BLaER1 (cell line): ENCODE measurements around the gene ABCF2.

ENCODE experiments used
- H3K27ac ChIP-seq: shearing (Covaris generic); formaldehyde crosslinking; 2 replicates; pipeline ENCODE4 v1.8.1; 2022
- H3K27me3 ChIP-seq: shearing (Covaris generic); formaldehyde crosslinking; 2 replicates; pipeline ENCODE4 v1.8.1; 2022
- H3K36me3 ChIP-seq: shearing (Covaris generic); formaldehyde crosslinking; 2 replicates; pipeline ENCODE4 v1.8.1; 2022
- H3K4me1 ChIP-seq: shearing (Covaris generic); formaldehyde crosslinking; 2 replicates; pipeline ENCODE4 v1.8.1; 2022
- H3K4me2 ChIP-seq: shearing (Covaris generic); formaldehyde crosslinking; 2 replicates; pipeline ENCODE4 v1.8.1; 2022
- H3K4me3 ChIP-seq: shearing (Covaris generic); formaldehyde crosslinking; 2 replicates; pipeline ENCODE4 v1.8.1; 2022
- H3K9ac ChIP-seq: shearing (Covaris generic); formaldehyde crosslinking; 2 replicates; pipeline ENCODE4 v1.8.1; 2022
- H3K9me3 ChIP-seq: shearing (Covaris generic); formaldehyde crosslinking; 2 replicates; pipeline ENCODE4 v1.8.1; 2022
- H4K20me1 ChIP-seq: shearing (Covaris generic); formaldehyde crosslinking; 2 replicates; pipeline ENCODE4 v1.8.1; 2022
- Cebpa-rat ChIP-seq: shearing (Covaris generic); IDR thresholded peaks from 2 replicates; pipeline ENCODE4 v1.8.1; 2022

Gene ABCF2

DNA sequence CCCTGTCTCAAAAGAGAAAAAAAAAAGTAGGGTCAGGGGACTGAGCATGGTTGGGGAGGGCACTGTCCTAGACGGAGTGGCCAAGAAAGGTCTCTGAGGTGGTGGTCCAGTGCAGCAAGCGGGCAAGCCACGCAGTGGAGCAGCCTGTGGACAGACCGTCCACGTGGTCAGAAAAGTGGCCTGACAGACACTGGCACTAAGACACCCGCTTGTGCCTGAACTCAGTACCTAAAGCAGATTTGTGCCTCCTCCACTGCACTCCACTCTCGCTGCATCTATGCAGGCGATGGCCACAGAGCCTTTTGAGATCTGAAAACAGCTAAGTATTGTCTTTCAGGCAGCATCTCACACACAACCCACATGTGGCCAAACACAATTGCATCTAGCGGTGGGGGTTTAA lies 48.8 kb downstream of the ABCF2 start:
- TF ChIP-seq Cebpa-rat: no peak
- Histone ChIP-seq H3K9ac (no peak overlapping the region), H4K20me1 (no peaks in the 10 kb centered on the region; the same call in 1 of the 2 replicates), H3K9me3 (peaks cover 17% of the 10 kb centered on the region), H3K4me1 (no peaks in the 10 kb centered on the region), H3K27ac (no peak overlapping the region), H3K36me3 (no peaks in the 10 kb centered on the region), H3K4me2 (no peak overlapping the region), H3K27me3 (no peaks in the 10 kb centered on the region; the same call in 1 of the 2 replicates), H3K4me3 (no peak overlapping the region)

DNA sequence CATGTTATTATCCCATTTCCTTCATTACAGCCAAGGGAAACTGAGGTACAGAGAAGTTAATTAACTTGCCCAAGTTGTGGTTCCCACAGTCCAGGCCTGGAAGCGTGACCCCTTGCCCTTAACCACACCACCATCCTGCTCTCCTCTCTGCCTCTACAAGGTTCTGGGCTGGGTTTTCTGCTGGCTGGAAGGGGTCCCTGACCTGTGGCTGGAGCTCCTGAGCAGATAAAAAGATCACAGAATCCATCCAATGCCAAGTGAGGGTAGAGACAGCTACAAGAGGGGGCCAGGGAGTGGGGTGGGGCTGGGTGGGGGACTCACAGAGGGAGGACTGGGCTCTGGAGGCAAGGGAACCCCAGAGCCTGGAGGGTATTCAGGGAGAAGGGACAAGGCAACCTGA lies 49.7 kb downstream of the ABCF2 start:
- H4K20me1 ChIP-seq: no peaks in the 10 kb centered on the region; the same call in 1 of the 2 replicates
- H3K4me1 ChIP-seq: no peaks in the 10 kb centered on the region
- H3K27me3 ChIP-seq: peaks cover 2% of the 10 kb centered on the region
- peaks cover 19% of the 10 kb centered on the region for H3K9me3 ChIP-seq
- no peaks in the 10 kb centered on the region for H3K36me3 ChIP-seq
- no peak for TF ChIP-seq Cebpa-rat
- no peak overlapping the region for H3K4me2 ChIP-seq
- H3K9ac ChIP-seq: no peak overlapping the region
- no peak overlapping the region for H3K4me3 ChIP-seq
- H3K27ac ChIP-seq: no peak overlapping the region

DNA sequence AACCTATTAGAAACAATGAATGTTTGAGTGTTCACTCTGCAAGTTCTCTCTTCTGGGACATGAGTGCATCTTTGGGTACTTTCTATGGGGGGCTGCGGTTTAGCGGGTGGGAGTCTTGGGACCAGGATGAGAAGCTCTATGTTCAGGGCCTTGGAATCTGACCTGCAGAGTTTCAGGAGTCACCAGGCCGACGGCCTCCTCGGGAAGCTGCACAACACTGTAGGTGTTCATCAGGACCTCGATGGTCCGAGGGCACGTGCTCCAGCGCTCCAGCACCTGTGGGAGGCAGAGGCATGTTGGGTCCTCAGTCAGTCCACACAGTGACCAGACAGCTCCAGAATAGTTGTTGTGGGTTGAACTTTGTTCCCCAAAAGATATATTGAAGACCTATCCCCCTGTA lies 50.6 kb downstream of the ABCF2 start:
- Histone ChIP-seq H3K27me3 (peaks cover 11% of the 10 kb centered on the region), H3K27ac (no peak overlapping the region)

DNA sequence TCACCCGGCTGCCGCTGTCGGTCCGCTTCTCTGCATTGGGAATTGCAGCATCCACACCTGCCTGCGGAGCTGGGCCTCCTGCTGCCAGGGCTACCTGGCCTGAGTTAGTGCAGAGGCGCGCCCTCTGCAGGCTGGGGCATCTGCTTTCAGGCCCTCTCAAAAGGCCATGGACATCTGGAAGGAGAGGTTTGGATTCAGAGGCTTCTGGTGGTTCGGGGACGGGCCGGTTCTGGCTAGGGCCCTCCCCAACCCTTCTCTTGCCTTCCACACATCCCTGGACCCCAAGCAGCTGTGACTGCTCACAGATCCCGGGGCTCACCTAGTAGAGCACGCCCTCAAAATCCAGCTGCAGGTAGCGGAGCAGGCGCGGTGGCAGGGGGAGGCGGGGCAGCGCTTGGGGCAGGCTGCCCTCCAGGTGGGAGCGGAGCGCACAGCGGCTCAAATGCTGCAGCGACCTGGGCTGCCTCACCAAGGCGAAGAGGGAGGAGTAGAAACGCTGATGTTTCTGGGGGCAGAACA lies 51.2 kb downstream of the ABCF2 start:
- no peaks in the 10 kb centered on the region for H3K36me3 ChIP-seq
- H3K9me3 ChIP-seq: peaks cover 19% of the 10 kb centered on the region
- H4K20me1 ChIP-seq: no peaks in the 10 kb centered on the region; the same call in 1 of the 2 replicates
- no peaks in the 10 kb centered on the region for H3K4me1 ChIP-seq
- H3K9ac ChIP-seq: no peak overlapping the region
- H3K4me2 ChIP-seq: no peak overlapping the region
- no peak overlapping the region for H3K4me3 ChIP-seq
- H3K27me3 ChIP-seq: peaks cover 16% of the 10 kb centered on the region
- no peak overlapping the region for H3K27ac ChIP-seq
- no peak for TF ChIP-seq Cebpa-rat

More for the DNA sequence above, 50.6 kb downstream of the ABCF2 start:
- Histone ChIP-seq H3K4me1 (no peaks in the 10 kb centered on the region), H3K9ac (no peak overlapping the region), H3K4me2 (no peak overlapping the region), H3K36me3 (no peaks in the 10 kb centered on the region), H3K9me3 (peaks cover 19% of the 10 kb centered on the region), H3K4me3 (no peak overlapping the region), H4K20me1 (no peaks in the 10 kb centered on the region; the same call in 1 of the 2 replicates)
- no peak for TF ChIP-seq Cebpa-rat

DNA sequence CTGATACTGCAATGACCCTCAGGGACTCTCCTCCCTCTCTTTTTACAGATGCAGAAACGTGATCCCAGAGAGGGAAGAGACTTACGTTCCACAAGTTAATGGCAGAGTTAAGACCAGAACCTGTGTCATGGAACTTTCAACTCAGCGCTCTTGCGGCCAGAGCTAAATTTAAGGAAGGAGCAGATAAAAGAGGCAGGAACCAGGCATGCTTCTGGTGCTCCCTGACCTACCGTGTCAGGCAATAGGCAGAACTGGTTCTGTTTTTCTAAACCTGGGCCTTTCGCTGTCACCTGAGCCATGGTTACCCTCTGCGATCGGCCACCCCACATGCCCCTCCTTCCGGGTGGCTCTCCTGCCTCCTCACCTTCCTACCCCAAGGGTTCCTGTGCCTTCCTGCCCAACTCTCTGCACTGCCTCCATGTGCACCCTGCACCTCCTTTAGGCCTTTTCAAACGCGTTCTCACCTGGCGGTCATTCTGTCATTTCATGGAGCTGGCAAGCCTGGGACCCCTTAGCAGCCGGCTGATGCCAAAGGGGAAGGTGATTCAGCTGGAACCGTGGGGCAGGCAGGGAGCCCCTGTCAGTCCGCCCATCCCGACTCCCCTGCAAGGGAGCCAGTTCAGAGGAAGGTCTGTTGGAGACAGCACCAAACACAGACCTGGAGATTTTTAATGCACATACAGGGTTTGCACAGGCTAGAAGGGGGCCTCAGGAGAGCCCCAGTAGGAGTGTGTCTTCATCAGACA lies 51.8 kb downstream of the ABCF2 start:
- H3K27me3 ChIP-seq: peaks cover 23% of the 10 kb centered on the region
- H3K27ac ChIP-seq: no peak overlapping the region
- no peaks in the 10 kb centered on the region for H3K36me3 ChIP-seq

DNA sequence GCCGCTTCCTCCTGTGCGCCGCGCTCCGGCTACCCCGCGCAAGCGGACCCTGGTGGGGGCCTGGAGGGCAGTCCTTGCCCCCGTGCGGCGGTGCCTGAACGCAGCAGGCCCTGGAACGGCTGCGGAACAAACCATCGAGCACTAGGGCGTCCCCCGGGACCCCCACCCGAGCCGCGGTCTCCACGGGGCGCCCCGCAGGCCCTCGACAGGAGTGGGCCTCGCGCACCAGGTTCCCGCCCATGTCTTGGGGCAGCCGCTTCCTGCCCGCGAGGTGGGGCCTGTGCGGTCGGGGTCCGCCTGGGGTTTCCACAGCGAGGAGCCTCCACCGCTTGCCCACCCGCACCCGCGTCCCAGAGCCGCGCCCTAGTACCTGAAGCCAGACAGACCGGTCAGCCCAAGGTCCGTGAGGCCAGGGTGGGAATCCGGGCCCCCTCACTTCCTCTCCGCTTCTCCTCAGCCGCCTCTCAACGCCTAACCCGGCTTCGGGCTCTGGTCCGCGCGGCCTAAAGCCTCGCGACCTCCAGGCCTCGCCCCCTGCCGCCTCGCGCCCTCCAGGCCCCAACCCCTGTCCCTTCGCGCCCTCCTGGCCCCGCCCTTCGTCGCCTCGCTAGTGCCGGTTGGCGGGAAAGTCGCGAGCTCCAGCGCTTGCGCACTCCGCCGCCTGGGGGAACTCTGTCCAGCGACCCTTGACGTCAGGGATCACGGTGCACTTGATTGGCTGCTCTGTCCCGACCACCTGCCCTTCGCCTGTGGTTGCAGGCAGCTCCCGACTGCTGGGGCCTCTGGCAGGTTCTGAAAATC lies 52.6 kb downstream of the ABCF2 start:
- H3K27ac ChIP-seq: no peak overlapping the region
- H3K27me3 ChIP-seq: peaks cover 30% of the 10 kb centered on the region
- H3K9me3 ChIP-seq: peaks cover 19% of the 10 kb centered on the region
- no peaks in the 10 kb centered on the region for H3K36me3 ChIP-seq
- H3K4me2 ChIP-seq: no peak overlapping the region
- H3K4me1 ChIP-seq: no peaks in the 10 kb centered on the region
- H3K9ac ChIP-seq: no peak overlapping the region
- no peak overlapping the region for H3K4me3 ChIP-seq
- no peak for TF ChIP-seq Cebpa-rat
- peaks cover 2% of the 10 kb centered on the region; the same call in 1 of the 2 replicates for H4K20me1 ChIP-seq

More for the DNA sequence above, 51.8 kb downstream of the ABCF2 start:
- Histone ChIP-seq H3K9ac (no peak overlapping the region), H3K4me1 (no peaks in the 10 kb centered on the region), H4K20me1 (no peaks in the 10 kb centered on the region; the same call in 1 of the 2 replicates), H3K4me2 (no peak overlapping the region), H3K9me3 (peaks cover 19% of the 10 kb centered on the region), H3K4me3 (no peak overlapping the region)
- no peak for TF ChIP-seq Cebpa-rat

DNA sequence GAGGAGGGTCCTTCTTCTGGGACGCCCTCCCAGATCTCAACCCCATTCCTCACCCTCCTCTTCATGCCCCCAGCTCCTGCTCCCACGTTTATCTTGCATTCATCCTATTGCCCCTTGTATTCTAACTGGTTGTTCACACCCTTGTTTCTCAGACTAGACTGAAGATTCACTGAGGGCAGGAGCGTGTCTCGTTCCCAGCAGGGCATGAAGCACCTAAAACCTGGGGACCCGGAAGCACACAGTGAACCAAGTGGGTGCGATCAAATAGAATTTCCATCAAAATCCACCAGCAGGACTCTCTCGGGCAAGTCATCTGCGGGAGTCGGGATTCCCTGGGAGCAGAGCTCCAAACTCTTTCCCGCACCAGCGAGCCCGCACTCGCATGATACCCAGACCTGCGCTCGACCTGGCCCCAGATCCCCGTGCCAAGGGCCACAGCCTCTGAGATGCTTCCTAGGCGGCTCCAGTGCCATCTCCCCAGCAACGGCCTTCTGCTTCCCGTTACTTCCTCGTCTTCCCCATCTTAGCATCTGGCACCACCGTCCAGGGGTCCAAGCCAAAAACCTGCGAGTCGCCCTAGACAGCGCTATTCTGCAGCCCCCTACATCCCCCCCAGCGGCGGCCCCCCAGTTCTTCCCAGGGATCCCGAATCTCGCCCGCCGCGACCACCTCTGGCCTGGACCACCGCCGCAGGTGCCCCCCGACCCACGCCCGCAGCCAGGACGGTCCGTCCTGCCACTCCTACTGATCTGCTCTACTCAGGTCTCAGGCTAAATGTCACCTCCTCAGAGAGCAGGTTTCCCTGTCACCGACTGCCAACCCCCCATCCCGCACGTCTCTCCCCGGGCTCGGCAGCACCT lies 53.4 kb downstream of the ABCF2 start:
- H3K36me3 ChIP-seq: no peaks in the 10 kb centered on the region
- no peak overlapping the region for H3K27ac ChIP-seq
- peaks cover 39% of the 10 kb centered on the region for H3K27me3 ChIP-seq
- peaks cover 19% of the 10 kb centered on the region for H3K9me3 ChIP-seq
- H3K4me2 ChIP-seq: no peak overlapping the region
- no peaks in the 10 kb centered on the region for H3K4me1 ChIP-seq
- H3K9ac ChIP-seq: no peak overlapping the region
- TF ChIP-seq Cebpa-rat: no peak
- no peak overlapping the region for H3K4me3 ChIP-seq
- H4K20me1 ChIP-seq: peaks cover 10% of the 10 kb centered on the region; the same call in 1 of the 2 replicates

DNA sequence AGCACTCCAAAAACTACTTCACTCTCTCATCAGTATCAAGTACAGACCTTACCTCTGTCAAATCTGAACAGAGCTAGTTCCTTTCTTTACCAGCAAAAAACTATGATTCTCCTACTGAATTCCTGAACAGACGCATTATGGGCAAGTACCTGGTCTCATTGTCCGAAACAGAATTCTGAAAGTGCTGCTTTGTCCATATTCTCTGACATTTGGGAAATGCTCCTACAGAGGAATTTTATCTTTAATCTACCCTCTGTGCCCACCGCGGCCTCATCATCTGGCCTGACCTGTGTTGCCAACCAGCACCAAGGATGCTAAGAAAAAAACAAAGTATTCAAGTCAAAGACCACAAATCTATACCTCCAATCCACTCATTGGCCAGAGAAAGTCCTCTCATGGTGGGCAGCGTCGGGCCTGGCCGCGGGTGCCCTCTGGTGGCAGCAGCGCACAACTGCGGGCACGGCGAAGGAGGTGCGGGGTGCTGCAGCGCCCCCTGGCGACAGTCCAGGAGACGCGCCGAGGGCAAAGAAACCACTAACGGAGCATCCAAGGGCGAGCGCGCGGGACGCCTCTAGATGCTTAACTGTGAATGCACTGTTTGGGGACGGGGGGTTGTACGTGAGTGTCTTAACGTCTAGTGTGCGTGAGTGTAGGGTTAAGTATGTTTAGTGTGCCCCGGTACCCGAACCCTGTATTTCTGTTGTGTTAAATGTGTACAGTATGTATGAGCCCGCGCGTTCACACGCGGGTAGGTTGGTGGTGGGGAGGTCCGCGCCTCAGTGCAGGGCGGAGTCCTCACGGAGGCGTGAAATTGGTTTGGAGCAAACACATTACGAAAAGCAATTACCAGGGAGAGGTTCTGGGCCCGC lies 54.5 kb downstream of the ABCF2 start:
- Histone ChIP-seq H3K9ac (no peak overlapping the region), H3K27me3 (peaks cover 50% of the 10 kb centered on the region), H3K9me3 (peaks cover 20% of the 10 kb centered on the region), H3K4me2 (no peak overlapping the region), H3K36me3 (no peaks in the 10 kb centered on the region), H3K4me1 (peaks cover 6% of the 10 kb centered on the region; the same call in 1 of the 2 replicates), H3K4me3 (no peak overlapping the region), H4K20me1 (peaks cover 19% of the 10 kb centered on the region; the same call in 1 of the 2 replicates), H3K27ac (no peak overlapping the region)
- no peak for TF ChIP-seq Cebpa-rat
